MV-4-11 (cell line): ENCODE data around the gene HTR6.
A peak's percentile ranks its signal among the peaks of the same experiment; 100 is the strongest.
"Not testable (repeated sequence)": the region's sequence is repeated elsewhere in the genome, so short reads cannot be mapped to it uniquely, and the experiment has no call there.

Source experiments
- DNase-seq: peaks from one replicate; lab custom pipeline; 2025; lab: John Stamatoyannopoulos, UW

The HTR6 gene

GRCh38 chr1:19639228-19639627 is 25.4 kb upstream of the HTR6 start:
- not testable (repeated sequence) for DNase-seq

GRCh38 chr1:19639999-19640362 is 24.7 kb upstream of the HTR6 start:
- no peak for DNase-seq

- DNase-seq = no peak
Observed at GRCh38 chr1:19640363-19641316, 24.0 kb upstream of the HTR6 start.

GRCh38 chr1:19643121-19643520 is 21.6 kb upstream of the HTR6 start:
- no peak for DNase-seq

- DNase-seq = no peak
Observed at GRCh38 chr1:19643602-19644394, 20.9 kb upstream of the HTR6 start, which contains the start of gene NBL1. TSS of gene NBL1 (plus strand) at chr1:19644311. CDS start at chr1:19655031, 10,720 bp downstream.

- DNase-seq = no peak
Observed at GRCh38 chr1:19644395-19644680, 20.3 kb upstream of the HTR6 start.

GRCh38 chr1:19644681-19645410 is 19.8 kb upstream of the HTR6 start:
- no peak for DNase-seq

- DNase-seq = no peak
Observed at GRCh38 chr1:19645411-19646251, 19.0 kb upstream of the HTR6 start.

GRCh38 chr1:19646377-19647319 is 18.0 kb upstream of the HTR6 start:
- DNase-seq = no peak

GRCh38 chr1:19647643-19648042 is 17.0 kb upstream of the HTR6 start:
- DNase-seq = no peak

- no peak for DNase-seq
Observed at GRCh38 chr1:19648239-19648638, 16.4 kb upstream of the HTR6 start.

GRCh38 chr1:19648689-19649088 is 16.0 kb upstream of the HTR6 start:
- no peak for DNase-seq

- DNase-seq = no peak
Observed at GRCh38 chr1:19650416-19651140, 14.1 kb upstream of the HTR6 start.

- peak; percentile 11 for DNase-seq
Observed at GRCh38 chr1:19651141-19651737, 13.4 kb upstream of the HTR6 start.

GRCh38 chr1:19654386-19654785 is 10.3 kb upstream of the HTR6 start:
- DNase-seq = no peak

- no peak for DNase-seq
Observed at GRCh38 chr1:19654886-19655717, 9.6 kb upstream of the HTR6 start.

GRCh38 chr1:19655718-19656080 is 9.0 kb upstream of the HTR6 start:
- DNase-seq = no peak

GRCh38 chr1:19656134-19656779 is 8.4 kb upstream of the HTR6 start:
- DNase-seq = no peak
